Epithelial cell of proximal tubule (primary cell): ENCODE measurements around the gene KIAA1217. TPM values are rescaled to one million over a fixed set of nuclear protein-coding genes. Genes with fewer than 3 reads are reported as not detected.

Source experiments
- DNase-seq: peaks from one replicate; pipeline ENCODE4 v3.0.0-alpha.2; 2011; ENCODE audit warnings: low read depth
- H3K4me3 ChIP-seq: 2 replicates; pipeline ENCODE4 v1.5.1; 2011; ENCODE audit warnings: low read depth, mild to moderate bottlenecking, low read length
- total RNA-seq: library from RNA; depleted of rRNA; stranded (reverse); fragments of >200 nt; gene quantifications from 2 replicates; pipeline ENCODE4 v1.2.3, GENCODE V29; 2015
- TF ChIP-seq, protein P1 (sequence below): conservative IDR thresholded peaks from 2 replicates; pipeline ENCODE4 v1.5.1; 2012; ENCODE audit warnings: low read depth, mild to moderate bottlenecking, low read length

The KIAA1217 gene
- total RNA-seq, 1 donor from 2014 or later = 20.2 TPM

GRCh38 chr10:24495666-24496460 lies 286.9 kb downstream of the KIAA1217 start:
- H3K4me3 ChIP-seq = no peak overlapping the region
- TF ChIP-seq, protein P1, sequence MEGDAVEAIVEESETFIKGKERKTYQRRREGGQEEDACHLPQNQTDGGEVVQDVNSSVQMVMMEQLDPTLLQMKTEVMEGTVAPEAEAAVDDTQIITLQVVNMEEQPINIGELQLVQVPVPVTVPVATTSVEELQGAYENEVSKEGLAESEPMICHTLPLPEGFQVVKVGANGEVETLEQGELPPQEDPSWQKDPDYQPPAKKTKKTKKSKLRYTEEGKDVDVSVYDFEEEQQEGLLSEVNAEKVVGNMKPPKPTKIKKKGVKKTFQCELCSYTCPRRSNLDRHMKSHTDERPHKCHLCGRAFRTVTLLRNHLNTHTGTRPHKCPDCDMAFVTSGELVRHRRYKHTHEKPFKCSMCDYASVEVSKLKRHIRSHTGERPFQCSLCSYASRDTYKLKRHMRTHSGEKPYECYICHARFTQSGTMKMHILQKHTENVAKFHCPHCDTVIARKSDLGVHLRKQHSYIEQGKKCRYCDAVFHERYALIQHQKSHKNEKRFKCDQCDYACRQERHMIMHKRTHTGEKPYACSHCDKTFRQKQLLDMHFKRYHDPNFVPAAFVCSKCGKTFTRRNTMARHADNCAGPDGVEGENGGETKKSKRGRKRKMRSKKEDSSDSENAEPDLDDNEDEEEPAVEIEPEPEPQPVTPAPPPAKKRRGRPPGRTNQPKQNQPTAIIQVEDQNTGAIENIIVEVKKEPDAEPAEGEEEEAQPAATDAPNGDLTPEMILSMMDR = no peak
- DNase-seq = no peak

DNA sequence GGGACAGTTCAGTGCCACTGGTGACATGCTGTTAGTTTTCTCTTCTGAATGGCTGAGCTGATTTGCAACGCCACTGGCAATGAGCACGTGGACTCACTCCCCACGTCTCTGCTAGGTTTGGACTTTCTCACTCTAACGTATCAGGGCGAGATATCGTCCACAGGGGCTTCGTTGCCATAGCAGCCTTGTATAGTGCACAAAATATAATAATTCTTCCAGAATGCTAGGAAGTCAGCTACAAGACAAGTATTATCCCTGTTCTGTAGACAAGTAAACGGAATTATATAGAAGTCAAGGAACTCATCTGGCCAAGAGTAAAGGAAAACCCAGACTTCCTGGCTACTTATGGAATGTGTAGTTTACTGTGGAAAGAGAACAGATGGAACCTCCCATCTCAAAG lies 288.0 kb downstream of the KIAA1217 start:
- no peak for DNase-seq
- TF ChIP-seq, protein P1 = no peak
- no peak overlapping the region for H3K4me3 ChIP-seq

GRCh38 chr10:24501056-24501711 lies 292.2 kb downstream of the KIAA1217 start:
- TF ChIP-seq, protein P1 = no peak
- DNase-seq = no peak
- H3K4me3 ChIP-seq = no peak overlapping the region

DNA sequence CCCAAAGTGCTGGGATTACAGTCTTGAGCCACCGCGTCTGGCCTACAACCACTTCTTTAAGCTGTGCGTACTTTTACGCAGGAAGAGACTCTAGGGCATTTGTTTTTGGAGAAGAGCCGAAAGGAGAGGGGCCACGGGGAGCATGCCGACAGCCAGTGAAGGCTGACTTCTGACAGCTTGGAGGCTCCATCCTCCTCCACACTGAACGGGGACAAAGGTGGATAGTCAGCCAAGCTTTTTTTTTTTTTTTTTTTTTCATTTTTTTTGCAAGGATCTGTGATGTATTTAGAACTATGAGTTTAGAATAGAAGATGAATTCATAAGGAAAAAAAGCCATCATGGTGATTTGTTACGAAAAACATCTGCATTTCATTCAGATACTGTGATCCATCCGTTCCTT lies 293.1 kb downstream of the KIAA1217 start:
- DNase-seq = no peak
- H3K4me3 ChIP-seq = no peak overlapping the region
- TF ChIP-seq, protein P1 = no peak

GRCh38 chr10:24502801-24503460 lies 294.0 kb downstream of the KIAA1217 start:
- no peak overlapping the region for H3K4me3 ChIP-seq
- no peak for DNase-seq
- TF ChIP-seq, protein P1 = no peak

GRCh38 chr10:24503461-24504320 lies 294.8 kb downstream of the KIAA1217 start:
- TF ChIP-seq, protein P1 = peak; percentile 84
- no peak for DNase-seq
- no peak overlapping the region for H3K4me3 ChIP-seq
